GM21619 (cell line): ENCODE data around the gene PACS2.

Experiments
- ATAC-seq: cut with Tn5 transposase; IDR thresholded peaks from one replicate; pipeline ENCODE4 v1.9.1; 2021; ENCODE audit not compliant: unreplicated experiment

The PACS2 gene

DNA sequence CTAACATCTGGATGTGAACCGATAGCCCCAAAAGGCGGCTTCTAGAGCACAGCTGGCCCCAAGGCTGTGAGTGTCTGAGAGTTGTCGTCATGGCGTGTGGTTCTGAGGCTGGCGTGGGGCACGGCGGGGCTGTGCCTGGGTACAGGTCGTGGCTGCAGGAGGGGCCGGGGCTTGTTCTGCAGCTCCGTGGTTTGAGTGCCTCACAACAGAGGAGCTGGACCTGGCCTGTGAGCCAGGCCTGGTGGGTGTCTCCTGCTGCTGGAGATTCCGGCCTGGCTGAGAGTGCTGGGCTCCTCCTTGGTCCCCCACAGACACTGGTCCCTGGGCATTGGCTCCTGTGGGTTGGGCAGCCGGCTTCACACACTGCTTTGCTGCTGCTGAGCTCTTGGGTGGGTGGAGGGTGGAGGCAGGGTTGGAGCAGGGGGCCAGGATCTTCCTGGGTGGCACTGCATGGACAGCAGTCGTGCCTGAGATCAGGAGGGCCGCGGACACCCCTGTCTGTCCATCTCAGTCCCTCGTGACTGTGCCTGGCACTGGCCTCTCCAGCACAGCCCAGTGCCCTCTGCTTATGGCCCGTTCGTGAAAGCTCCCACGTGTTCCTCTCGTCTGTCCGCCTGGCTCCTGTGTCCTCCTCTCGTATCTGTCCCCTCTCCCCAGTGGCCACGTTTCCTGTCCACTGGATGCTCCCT is 52.0 kb downstream of the PACS2 start:
- no peak for ATAC-seq

DNA sequence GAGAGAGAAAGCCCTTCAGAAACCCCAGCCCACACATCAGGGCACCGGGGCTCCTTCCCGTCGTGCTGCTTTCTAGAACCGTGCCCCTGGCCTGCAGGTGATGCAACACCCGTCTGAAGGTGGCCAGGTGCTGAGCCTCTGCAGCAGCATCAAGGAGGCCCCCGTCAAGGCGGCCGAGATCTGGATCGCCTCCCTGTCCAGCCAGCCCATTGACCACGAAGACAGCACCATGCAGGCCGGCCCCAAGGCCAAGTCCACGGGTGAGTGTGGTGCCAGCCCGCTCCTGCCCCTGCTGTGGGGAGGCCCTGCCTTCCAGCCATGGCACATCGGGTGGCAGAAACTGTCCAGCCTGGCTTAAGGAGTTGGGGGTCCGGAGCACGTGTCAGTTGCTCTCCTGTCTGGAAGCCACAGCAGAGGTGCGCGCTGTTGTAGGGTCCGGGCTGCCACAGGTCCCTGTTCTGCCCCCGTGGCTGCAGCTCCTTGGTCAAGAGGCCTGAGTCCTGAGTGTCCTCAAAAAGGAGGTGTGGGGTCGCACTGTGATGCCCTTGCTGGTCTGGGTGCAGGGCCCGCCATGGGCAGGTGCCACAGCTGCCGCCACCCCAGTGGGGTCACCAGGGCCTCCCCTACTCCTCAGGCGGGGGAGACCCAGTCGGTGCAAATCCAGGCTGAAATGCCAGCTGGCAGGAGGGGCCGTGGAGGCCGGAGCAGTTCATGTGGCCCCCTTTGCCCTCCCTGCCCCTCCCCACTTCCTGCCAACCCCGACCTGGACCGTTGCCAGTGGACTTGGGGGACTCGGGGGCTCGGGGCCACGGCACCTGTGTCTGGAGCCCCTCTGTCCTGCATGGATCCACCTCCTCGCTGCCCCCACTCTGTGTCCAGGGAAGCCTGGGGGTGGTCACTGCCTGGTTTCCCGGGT is 52.8 kb downstream of the PACS2 start:
- ATAC-seq: no peak

DNA sequence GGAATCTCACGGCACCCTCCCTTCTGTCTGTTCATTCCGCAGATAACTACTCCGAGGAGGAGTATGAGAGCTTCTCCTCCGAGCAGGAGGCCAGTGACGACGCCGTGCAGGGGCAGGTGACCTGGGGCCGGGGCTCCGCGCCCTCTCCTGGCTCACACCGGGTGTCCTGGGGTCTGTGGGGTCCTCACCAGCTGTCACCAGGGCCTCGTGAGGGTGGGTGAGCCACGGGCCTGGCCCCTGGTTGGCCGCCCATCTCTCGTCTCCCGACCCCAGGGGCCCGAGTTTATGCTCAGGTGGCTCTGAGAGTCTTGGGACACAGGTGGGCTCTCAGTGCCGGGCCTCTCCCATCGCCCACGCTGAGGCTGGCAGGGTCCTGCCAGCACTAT is 53.5 kb downstream of the PACS2 start:
- no peak for ATAC-seq

DNA sequence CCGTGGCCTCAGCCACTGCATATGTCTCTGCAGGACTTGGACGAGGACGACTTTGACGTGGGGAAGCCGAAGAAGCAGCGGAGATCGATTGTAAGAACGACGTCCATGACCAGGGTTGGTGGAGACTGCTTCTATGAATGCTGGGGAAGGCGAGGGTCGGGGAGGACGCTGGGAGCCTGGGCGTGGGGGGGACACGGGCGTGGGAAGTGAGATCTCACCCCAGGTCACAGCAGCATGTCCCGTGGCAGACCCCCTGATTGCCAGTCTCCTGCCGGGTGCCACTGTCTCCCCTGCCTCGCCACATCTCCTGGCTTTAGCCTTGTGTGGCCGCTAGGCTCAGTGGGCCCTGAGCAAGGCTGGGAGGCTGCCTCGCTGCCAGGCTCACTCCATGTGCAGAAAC is 53.9 kb downstream of the PACS2 start:
- ATAC-seq: no peak

DNA sequence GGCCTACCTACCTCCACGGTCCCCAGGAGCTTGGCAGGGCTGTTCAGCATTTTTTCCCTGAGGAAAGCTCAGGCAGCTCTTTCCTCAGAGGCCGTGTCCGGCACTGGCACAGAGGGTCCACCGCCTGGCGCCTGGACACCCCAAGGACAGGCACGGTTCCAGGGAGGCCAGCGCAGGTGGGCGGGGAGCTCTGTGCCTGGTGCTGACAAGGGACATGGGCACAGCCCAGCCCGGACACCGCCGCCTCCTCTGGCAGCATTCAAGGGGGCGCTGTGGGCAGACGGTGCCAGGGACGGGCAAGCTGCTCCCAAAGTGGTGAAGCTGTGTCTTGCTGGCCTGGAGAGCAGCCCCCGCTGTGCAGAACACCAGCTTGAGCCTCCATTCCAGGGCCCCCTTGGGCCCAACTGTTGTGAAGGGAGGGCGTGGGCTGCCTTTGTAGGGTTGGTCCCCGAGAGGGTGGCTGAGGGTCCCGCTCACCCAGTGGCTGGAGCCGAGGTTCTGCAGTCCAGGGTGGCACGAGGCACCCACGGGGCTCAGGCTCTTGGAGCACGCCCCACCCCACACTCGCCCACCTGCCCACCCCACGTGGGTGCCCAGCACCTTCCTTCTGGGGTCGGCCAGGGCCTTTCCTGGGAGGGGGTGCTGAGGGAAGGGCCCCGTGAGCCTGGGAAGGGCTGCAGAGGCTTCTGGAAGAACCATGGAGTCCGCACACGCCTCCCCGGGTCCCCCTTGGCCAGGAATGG is 54.5 kb downstream of the PACS2 start:
- no peak for ATAC-seq

DNA sequence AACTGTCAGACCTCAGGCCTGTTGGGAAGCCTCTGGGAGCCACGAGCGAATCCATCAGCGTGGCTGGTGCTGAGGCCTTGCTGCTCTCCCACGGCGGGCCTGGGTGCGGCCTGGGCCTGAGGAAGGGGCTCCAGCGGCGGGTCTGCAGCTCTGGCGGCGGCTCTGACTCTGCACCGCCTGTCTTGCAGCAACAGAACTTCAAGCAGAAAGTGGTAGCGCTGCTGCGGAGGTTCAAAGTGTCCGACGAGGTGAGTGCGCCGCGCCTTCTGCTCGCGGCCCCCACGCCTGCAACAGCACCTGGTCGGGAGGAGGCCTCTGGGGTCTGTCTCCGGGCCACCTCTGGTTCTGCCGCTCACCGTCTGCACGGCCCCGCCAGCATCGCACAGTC is 55.1 kb downstream of the PACS2 start:
- ATAC-seq: no peak

DNA sequence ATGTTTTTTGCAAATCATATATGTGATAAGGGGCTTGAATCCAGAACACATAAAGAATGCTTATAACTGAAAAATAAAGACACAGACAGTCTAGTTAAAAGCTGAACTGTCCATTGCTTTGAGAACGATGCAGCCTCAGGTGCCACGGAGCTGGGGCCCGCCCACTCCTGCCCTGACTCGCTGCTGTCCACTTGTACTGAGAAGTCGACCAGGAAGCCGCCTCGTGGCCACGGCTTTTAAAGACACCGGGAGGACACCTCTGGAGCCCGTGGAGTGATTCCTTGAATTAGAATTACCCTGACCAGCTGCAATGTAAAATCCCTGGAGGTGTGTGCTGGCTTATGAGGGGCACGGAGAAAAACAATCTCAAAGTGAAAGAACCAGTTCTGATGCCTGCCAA is 59.8 kb downstream of the PACS2 start:
- no peak for ATAC-seq

DNA sequence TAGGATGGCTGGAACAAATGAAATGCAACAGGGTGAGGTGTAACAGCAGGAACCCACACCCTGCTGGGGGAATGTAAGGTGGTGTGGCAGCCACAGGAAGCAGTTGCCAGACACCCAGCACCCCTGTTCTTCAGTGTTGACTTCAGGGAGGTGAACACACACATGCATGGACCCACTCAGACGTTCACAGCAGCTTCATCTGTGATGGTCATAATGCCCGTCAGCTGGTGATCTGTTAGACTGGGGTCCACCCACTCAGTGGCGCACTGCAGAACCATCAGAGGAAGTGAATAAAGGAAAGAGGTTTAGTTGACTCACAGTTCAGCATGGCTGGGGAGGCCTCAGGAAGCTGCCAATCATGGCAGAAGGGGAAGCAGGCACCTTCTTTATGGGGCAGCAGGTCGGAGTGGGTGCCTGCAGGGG is 61.1 kb downstream of the PACS2 start:
- ATAC-seq: no peak

DNA sequence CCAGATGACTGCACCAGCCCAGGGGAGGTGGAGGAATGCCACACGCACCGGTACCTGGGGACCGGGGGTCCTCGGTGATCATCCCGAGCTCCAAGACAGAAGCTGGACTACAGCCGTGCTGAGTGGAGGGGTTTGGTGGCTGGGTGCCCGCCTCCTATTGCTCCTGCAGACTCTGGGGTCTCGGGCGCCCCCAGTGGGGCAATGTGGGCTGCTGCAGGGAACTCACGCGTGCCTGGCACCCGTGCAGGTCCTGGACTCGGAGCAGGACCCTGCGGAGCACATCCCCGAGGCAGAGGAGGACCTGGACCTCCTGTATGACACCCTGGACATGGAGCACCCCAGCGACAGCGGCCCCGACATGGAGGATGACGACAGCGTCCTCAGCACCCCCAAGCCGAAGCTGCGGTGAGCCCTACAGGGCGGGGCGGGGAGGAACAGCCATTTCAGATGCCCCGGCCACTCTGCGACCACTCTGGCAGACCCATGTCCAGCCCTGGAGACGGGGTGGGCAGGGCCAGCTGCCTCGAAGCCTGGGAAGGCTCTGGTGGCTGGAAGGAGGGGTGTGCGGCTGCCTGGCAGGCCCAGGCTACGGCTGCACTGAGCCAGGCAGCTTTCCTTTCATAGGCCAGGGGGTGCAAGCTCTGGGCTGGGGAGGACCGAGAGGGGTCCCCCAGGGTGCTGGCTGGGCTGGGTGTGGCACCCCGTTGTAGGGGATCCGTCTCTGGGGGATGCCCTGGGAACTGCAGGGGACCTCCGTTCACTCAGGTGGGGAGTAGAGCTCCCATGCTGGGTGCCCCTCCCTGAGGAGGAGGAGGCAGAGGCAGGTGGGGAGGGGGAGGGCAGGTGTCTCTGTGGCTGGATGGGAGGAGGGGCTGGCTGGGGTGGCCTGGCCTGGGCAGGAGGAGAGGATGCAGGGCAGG is 62.2 kb downstream of the PACS2 start:
- no peak for ATAC-seq

DNA sequence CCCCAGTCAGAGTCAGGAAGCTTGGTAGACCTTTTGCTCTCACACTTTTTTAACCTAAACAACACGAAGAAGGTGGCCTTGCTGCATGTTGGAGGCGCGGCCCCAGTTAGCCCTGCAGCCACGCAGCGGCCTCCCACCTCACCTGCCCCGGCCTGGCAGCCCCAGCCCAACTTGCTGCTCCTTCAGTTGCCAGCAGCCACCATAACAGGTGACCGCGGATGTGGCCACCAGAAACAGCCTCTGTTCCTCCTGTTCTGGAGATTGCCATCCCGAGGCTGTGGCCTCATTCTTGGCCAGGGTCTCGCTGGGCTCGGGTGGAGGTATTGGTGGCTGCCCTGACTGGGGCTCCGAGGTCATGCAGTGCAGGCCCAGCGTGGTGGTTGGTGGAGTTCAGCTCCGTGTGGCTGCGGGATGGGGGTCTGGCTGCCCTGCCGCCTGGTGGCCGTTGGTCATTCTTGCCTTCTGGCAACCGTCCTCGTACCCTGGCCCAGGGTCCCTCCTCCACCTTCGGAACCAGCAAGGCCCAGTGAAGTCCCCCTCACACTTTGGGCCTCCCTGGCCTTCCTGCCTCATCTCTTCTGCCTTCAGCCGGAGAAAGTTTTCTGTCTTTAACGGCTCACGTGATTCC is 63.1 kb downstream of the PACS2 start:
- no peak for ATAC-seq

DNA sequence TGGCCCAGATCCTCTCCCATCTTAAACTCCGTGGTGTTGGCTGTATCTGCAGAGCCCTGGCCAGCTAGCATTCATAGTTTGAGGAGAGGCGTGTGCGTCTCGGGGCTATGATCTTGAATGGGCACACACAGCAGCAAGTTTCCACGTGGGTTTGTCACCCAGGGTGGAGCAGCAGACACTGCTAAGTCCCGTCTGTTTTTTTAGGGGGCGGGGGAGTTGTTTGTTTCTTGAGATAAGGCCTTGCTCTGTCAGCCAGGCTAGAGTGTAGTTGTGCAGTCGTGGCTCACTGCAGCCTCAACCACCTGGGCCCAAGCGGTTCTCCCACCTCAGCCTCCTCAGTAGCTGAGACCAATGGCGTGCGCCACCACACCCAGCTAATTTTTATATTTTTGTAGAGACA is 63.7 kb downstream of the PACS2 start:
- ATAC-seq: no peak

DNA sequence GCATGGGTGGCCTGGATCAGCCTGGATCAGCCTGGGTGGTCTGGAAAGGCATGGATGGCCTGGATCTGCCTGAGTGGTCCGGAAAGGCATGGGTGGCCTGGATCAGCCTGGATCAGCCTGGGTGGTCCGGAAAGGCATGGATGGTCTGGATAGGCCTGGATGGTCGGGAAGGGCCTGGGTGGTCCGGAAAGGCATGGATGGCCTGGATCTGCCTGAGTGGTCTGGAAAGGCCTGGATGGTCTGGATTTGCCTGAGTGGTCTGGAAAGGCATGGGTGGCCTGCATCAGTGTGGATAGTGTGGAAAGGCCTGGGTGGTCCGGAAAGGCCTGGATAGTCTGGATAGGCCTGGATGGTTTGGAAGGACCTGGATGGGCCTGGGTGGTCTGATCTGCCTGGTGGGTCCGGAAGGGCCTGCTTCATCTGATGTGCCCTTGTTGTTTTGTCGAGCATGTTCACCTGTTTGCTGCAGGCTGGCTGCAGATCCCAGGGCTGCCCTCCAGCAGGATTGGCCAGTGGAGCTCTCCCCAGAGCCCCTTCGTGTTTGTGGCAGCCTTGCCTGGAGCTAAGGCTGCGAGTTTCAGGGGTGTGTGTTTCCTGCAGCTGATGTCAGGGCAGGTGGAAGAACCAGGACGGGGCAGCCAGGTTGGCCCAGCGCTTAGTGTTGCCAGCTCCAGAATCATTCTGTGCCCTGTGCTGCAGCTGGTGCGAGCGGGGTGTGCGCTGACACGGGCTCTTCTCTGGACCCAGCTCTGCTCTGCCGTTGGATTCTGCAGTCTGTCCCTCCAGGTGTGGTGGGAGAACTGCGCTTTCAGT is 64.5 kb downstream of the PACS2 start:
- ATAC-seq: no peak

DNA sequence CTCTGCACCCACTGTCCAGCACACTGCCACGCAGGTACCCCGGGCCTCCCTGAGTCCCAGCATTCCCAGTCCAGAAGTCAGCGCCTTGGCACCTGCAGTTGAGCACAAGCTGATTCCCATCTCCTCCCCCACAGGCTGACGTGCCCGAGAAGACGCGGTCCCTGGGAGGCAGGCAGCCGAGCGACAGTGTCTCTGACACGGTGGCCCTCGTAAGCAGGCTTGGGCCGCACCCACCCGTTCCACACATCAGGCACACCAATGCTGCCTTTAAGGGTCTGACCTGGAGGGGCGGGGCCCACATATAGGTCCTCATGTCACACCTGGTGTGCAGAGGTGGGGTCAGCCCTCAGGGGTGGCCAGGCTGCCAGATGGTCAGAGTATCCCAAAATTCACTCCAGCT is 65.4 kb downstream of the PACS2 start:
- no peak for ATAC-seq

DNA sequence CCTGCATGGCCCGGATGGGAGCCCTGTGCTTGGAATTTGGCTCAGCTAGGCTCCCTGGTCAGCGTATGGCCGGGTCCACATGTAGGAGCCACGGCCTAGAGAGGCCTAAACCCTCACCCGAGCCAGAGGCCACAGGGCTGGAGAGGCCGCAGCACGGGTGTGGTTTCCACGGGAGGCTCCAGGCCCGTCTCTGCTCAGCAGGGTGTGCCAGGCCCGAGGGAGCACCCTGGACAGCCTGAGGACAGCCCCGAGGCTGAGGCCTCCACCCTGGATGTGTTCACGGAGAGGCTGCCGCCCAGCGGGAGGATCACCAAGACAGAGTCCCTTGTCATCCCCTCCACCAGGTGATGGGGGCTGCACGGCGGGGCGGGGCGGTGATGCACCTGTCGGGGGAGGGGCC is 66.2 kb downstream of the PACS2 start:
- ATAC-seq: no peak

DNA sequence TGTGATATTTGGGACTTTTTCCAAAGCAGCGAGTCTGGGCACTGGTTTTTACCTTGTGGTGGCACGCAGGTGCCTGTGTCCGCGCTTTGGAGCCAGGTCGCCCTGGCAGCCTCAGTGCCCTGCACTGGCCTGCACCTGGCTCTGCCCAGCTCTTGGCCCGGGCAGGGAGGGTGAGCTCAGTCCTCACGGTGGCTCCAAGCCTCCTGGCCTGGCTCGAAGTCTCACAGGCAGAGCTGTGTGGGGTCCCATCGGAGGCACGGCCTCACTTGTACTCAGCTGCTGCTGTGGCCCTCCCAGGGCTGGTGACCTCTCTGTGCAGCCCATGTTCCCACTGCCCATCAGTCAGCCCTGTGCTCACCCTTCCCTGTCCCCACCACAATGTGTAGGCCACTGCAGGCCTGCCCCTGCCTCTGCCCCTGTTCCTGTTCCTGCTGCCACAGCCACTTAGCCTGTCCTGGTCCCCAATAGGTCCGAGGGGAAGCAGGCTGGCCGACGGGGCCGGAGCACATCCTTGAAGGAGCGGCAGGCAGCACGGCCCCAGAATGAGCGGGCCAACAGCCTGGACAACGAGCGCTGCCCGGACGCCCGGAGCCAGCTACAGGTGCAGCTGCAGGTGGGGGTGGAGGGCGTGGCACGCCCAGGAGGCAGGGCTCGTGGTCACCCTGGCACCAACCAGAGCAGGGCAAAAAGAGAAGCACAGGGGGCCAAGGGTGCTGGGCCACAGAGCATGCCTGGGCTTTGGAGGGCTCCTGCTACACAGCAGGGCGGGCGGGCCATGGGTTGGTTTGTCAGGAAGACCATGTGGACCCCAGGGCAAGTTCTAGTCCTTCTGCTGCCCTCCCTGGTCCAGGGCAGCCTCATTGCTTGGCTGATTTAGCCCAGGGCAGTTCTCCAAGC is 67.1 kb downstream of the PACS2 start:
- no peak for ATAC-seq

DNA sequence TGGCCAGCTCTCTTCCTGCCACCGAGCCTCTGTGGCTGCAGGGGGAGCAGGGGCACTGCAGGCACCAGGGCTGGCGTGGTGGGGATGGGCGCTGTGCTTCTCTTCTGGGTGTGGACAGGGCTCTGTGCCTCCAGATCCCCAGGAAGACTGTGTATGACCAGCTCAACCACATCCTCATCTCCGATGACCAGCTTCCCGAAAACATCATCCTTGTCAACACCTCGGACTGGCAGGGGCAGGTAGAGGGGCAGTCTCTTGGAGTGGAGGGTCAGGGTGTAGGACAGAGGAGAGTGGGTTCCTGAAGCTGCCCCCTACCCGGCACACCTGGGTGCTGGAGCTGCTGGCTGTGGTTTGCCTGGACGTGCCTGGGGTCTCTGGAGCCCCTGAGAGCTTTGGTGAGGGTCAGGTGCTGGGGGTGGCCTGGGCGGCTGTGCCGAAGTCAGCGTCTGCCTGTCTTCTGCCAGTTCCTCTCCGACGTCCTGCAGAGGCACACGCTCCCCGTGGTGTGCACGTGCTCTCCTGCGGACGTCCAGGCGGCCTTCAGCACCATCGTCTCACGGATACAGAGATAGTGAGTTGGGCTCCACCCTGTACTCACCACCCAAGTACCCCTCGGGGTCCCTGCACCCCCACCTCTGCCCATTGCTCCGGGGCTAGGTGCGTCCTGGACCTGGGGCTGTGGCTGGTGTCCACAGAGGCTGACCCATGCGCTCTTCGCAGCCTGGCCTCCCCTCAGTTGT is 68.0 kb downstream of the PACS2 start:
- no peak for ATAC-seq

DNA sequence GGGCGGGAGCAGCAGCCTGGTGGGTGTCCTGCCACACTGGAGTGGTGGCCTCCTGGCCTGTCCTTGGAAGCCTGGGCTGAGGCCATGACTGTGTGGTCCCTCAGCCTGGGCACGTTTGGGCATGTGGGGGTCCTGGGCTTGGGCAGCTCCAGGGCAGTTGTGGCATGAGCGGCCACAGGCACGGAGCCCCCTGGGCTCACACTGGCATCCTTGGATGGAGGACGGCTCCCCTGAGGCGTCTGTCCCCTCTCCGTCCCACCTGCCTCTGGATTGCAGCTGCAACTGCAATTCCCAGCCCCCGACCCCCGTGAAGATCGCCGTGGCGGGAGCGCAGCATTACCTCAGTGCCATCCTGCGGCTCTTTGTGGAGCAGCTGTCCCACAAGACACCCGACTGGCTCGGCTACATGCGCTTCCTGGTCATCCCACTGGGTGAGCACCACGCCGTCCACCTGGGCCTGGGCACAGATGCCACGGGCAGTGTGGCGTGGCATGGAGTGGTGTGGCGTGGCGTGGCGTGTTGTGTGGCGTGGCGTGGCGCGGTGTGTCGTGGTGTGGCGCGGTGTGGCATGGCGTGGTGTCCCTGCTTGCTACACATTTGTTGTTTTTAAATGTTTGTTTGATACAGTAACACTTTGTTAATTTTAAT is 68.7 kb downstream of the PACS2 start:
- ATAC-seq: no peak
